GM11168 (cell line): ENCODE measurements around the gene PLD6.
"Not testable (repeated sequence)": the region's sequence is repeated elsewhere in the genome, so short reads cannot be mapped to it uniquely, and the experiment has no call there.

Experiments used
- in situ Hi-C: fragments of 300-500 bp; cut with MboI; formaldehyde crosslinking; loops from one replicate; pipeline ENCODE4 v1.12.0; 2022; ENCODE audit warnings: low sequenced_read_pairs; ENCODE audit not compliant: unreplicated experiment

The PLD6 gene

DNA sequence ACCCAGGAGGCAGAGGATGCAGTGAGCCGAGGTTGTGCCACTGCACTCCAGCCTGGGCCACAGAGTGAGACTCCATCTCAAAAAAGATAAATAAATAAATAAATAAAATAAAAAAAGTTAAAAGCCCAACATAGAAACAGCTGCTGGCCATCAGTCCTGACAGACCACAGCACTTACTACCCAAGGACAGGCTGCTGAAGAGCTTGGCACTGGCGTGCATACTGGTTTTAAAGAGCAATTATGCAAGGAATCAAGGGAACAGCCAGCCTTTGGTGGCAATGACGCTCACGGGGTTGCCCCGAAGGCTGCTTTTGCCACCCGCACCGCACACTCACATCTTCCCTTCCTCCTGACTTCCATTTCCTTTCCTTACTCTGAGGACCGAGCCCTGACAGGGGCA is 4.2 kb downstream of the PLD6 start:
- in situ Hi-C loops: no loop called here

DNA sequence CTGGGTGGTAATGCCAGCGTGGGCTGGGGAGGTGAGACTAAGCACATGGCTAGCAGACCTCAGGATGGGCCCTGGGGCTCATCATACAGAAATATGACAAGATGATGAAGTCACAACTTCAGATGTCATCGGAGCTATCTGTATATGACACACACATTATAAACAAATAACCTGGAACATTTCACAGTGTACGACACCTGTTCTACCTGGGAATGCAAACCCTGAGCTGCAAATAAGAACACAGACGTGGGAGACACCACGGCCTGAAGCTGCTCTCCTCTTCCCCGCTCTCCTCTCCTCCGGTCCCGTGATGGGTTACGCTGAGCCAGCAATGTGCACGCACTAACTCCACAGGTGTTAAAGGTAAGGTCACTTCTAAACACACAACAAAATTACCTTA is 4.9 kb downstream of the PLD6 start:
- in situ Hi-C loops: no loop called here

DNA sequence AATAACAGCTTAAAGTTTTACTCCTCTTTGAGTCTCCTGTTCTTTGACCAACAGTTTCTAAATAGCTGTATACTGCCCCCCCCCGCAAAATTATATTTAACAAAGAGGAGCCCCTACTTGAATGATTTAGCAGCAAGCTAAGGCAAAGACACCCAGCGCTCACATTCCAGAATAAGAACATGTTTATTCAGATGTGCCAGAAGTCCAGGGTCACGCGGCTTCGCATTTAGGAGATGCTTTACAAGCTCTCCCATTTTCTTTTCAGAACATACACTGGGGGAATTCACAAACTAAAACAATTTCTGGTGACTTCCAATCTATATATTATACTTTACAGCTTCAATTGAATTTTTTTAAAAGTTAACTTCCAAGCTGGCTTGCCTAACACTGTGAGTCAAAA is 5.3 kb downstream of the PLD6 start:
- in situ Hi-C loops: no loop called here

DNA sequence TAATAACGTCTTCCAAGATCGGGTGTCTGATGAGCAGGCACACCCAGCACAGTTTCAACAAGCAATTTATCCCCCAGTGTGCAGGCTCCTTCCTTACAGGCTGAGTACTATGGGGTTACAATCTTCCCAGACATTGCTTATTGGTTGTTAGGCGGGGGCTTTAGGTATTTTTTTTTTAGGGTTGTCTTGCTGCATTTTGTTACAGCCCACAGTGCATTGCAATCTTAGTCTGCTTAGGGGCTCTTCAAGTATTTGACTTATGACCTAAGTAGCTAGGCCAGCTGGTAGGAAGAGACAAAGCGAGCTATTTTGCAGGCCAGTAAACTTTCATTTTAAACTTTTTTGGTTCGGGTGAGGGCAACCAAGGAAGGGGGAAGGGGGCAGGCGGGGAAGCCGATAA is 5.8 kb downstream of the PLD6 start:
- in situ Hi-C loops: no loop called here

DNA sequence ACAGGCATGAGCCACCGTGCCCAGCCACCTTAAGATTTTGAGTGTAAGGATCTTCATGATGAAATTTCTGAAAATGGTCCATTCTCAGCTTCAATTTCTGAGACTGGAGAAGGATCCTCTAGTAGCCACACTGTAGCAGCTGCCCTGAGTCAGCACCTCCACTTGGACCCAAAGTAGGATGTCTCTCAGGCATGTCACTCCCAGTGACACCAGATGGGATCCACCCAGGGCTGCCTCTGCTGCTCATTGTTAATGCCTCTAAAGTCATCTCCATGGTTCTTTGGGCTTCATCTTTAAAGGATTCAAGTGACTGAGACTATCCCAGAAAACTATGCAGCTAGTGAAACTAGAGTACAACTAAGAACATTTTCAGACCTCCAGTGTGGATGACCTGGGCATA is 7.9 kb downstream of the PLD6 start:
- in situ Hi-C loops: no loop called here

DNA sequence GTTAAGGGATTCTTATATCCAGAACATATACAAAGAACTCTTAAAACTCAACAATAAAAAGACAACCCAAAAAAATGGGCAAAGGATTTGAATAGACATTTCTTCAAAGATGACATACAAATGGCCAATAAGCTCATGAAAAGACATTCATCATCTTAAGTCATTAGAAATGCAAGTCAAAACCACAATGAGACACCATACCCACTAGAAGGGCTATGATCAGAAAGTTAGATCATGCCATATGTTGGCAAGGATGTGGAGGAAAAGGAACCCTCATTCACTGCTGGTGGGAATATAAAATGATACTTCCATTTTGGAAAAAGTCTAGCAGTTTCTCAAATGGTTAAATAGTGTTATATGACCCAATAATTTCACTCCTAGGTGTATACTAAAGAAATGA is 9.4 kb downstream of the PLD6 start:
- in situ Hi-C loops: no loop called here

DNA sequence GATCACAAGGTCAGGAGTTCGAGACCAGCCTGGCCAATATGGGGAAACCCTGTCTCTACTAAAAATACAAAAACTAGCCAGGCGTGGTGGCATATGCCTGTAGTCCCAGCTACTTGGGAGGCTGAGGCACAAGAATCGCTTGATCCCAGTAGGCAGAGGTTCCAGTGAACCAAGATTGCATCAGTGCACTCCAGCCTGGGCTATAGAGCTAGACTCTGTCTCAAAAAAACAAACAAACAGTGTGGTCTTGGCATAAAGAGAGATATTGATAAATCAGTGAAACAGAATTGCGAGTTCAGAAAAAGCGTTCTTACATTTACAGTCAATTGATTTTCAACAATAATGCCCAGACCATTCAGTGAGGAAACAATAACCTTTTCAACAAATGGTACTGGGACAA is 10.7 kb downstream of the PLD6 start:
- in situ Hi-C loops: not testable (repeated sequence)

DNA sequence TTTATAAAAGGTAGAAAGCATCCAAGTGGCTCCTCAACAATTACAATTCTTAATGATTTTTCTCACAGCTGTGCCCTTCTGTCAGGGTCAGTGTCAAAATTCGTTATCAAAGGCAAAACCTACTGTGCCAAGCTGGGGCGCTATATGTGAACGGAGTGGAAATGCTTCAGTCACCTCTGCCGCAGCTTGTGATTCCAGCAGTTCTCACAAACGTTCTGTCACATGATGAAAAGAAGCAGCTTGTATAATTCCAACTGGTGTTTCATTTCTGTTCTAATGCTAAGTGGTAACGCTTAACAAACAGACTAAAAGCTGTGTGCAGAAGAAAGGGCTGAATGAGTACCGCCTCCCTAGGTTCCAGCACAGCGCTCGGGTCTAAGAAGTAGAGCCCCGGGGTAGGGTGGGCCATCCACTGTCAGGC is 14.2 kb downstream of the PLD6 start:
- in situ Hi-C loops: no loop called here

DNA sequence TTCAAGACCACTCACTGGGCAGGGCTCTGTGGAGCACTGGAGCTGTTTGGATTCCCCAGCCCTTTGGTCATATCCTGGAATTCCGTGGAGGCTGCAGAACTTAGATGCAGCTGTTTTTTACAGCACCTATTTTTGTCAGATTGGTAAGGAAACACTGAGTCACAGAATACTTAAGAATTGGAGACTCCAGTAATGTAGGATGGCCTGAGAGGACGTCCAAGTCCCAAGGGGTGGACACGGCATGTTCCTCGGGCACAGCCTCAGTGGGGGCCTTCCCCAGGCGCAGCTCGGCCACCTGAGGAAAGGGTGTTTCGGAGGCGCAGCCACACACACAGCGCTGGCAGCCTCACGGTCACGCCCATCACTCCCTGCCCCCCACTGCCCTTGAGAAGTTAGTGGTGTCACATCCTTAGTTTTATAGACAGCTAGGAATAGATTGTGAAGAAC is 14.8 kb downstream of the PLD6 start:
- in situ Hi-C loops: no loop called here

DNA sequence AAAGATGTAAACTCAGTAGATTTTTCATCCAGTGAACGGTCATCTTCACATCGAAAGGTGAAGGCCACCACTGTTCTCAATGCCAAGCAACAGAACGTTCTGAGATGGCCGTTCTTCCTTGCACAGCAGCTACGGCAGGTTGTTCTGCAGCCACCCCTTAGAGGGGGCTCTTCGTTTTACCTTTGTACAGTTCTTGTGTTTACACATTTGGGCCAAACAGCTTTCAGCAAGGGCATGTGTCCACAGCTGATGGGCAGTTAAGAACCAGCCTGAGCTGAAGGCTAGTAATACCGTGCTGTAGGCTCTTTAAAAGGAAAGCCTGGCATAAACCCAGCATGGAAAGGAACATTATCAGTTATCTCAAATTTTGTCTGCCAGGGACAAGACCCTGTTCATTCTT is 15.9 kb downstream of the PLD6 start:
- in situ Hi-C loops: no loop called here

DNA sequence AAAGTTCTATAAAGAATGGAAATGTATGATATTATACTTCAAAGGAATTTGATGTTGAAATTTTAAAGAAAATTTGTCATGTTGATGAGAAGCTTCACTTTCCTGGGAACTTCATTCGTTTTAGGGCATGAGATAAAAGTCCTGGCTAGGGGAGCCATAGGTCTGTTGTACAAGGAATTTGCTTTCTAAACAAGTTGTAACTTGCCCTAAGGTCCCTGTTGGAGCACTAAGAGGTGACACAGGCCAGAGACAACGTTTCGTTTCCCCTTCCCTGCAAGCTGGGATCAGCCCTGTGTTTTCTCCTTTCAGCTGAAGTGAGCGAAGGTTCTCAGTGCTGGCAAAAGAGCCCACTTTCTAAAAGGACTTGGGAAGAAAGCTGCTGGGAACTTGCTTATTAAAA is 16.6 kb downstream of the PLD6 start:
- in situ Hi-C loops: no loop called here

DNA sequence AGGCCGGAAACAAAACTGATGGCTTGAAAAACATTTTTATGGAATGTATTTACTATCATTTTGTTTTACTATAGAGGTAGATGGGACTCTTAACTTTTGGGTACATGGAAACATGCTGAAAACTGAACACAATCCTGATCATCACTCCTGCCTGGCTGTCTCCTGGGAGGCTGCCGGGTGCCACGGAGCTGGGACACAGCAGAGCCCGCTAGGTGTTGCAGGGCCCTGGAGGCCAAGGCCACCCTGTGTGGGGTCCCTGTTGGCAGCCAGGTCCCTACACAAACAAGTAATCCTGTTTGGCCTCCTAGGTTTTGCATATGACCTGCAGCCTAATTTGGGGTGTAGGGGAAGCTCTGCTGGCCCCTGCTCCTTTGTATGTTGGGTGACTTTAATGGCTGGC is 17.5 kb downstream of the PLD6 start:
- in situ Hi-C loops: no loop called here

DNA sequence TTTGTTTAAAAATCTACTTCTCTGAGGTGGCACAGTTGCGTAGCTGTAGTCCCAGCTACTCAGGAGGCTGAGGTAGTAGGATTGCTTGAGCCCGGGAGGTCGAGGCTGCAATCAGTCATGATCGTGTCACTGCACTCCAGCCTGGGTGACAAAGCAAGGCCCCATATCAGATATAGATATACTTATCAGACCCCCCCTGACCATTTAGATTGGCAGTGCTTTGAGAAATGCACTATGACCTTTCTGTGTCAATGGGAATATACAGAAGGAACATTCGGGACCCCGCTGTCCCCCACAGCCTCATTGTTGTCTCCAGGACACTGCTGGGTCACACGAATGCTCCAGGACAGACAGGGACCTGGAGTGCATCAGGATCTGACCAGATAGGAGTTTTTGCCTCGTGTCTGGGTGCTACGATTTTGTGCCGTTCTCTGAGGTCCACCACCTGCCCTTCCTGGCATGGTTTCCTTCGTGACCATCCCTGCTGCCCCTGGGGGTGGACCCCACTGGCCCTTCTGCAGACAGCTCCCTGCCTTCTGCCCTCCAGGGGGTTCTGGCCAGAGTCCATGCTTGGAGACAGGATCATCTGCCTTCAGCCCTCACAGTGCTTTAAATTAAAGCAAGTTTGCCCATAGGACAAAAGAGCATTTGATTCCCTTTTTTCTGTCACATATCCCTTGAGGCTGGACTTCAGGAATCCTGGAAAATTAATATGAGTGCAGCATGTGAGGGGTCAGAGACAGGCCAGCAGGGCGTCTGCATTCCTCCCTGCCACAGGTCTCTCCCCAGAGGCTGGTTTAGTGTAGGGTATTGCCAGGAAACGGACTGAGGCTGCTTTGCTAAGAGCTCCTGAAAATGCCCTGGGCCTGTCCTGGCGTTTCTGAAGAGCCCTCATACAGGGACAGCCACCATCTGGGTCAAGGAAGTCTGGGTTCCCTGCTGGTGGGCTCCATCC is 19.3 kb downstream of the PLD6 start:
- in situ Hi-C loops: no loop called here

DNA sequence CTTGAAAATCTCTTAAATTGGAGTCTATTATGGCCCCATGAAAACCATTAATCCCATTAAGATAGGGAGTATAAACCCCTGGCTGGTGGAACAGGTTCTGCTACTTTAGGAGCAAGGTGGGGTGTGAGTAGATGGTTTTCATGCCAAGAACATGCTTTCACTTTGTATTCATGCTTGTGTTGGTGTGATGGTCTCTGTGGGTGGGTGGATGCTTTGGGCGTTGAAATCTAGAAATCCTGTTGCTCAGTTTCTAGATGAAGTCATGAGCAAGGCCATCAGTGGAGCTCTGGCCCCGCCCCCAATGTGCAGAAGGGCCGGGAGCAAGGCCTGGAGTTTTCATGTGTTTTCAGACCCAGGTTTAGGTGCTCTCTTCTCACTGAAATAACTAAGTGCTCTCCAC is 20.1 kb downstream of the PLD6 start:
- in situ Hi-C loops: no loop called here

DNA sequence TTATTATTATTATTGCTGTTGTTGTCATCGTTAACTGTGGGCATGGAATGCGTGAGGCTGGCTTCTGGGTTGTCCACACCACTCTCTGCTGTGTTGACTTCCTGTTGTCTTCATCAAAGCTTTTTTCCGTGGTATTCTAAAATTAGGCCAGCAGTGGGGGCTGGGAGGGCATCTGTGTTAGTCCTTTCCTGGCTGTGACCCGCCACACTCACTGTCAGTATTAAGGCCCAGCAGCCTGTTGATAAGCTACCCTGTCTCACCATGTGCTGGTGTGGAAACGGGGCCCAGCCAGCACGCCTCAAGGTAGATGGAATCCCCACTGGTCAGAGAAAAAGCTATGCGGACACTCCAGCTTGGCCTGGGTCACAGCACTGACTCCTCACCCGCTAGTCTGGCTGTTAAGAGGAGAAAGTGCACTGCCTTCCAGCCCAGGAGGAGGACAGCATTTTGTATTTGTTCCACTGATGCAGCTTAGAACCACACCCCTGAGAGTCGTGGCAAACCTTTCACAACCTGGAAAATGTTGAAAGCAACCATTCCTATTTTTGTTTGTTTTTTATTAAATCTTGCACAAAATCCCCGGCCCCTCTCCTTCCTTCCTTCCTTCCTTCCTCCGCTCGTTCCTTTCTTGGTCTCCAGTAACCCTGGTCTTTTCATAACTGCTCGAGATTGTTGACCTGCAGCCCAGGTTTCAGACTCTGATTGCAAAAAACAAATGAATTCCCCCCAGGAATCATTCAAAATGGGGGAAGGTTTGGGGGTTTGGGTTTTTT is 21.0 kb downstream of the PLD6 start:
- in situ Hi-C loops: not testable (repeated sequence)

DNA sequence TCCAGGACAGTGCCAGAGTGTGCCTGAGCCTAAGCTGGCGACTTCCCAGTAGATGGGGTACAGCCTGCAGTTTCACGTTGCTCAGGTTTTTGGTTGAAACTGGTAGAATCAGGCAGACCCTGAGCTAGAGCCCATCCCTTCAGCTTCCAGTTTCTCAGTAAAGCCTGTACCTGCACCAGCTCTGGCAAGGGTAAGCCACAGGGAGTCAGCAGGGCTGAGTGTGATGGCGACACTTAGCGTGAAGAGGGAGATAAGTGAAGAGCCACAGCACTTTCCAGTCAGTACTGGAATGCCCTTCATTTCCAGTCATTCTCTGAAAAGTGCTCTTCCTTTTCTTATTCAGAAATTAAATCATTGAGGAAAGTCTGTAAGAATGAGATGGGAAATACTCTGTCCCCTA is 22.4 kb downstream of the PLD6 start:
- in situ Hi-C loops: no loop called here

DNA sequence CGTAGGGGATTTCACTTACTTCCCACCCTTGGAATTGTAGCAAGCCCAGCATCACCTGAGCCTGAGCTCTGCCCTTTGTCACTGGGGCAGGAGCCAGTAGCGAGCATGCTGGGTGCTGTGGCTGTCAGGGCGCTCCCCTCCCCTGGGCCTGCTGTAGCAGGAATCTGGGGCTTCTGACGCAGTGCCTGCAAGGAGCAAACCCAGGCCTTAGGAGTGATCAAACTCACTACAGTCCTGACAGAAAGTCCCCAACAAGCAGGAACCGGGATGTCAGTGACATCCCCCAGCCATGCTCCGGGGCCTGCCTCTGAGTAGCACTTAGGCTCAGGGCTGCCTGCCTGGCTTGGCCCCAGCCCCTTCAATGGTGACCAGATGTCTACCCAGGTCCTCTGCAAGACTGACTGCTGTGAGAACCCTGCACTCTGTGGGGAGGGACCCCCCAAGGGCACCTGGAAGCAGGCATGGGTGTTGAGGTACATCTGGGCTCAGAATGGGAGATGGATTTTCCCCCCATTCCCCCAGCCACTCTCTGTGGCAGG is 23.5 kb downstream of the PLD6 start:
- in situ Hi-C loops: no loop called here

DNA sequence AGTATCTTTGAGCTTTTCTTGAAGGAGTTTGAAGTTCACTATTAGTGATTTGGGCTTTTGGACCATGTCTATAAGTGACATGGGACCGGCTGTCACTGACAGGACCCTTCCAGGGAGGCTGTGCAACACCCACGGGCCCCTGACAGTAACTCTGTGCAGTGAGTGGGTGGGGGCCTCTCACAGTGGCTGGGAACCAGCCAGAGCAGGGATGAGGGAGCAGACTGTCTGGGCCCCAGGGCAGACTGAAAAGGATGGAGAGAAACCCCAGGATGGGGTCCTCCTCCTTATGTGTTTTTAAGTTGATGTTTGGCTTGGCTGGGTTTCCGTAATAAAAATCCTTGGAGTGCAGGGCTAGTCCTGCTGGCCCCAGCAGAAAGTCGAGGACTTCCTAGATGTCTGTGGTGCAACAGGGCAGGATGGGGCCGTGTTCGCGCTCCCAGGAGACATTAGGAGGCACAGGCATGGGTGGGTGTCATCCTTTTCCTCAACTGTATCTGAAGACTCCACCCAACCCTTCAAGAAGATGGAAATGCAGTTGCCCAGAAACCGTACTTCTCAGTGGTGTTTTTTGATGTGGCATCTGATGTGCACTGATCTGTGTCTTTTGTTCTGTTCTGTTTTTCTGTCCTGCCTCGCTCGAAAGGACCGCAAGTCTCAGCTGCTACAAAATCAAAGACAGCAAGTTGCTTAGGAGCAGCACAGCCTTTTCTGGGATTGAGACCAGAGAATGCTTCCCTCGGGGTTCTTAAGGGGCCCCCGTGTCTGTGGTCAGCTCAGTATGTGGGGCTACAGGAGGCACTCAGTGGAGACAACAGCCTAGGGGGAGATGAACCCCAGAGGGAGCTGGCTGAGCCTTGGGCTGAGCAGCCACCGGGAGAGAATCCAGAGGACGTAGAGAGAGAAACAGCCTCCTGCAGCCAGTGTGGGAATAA is 24.2 kb downstream of the PLD6 start:
- in situ Hi-C loops: no loop called here

DNA sequence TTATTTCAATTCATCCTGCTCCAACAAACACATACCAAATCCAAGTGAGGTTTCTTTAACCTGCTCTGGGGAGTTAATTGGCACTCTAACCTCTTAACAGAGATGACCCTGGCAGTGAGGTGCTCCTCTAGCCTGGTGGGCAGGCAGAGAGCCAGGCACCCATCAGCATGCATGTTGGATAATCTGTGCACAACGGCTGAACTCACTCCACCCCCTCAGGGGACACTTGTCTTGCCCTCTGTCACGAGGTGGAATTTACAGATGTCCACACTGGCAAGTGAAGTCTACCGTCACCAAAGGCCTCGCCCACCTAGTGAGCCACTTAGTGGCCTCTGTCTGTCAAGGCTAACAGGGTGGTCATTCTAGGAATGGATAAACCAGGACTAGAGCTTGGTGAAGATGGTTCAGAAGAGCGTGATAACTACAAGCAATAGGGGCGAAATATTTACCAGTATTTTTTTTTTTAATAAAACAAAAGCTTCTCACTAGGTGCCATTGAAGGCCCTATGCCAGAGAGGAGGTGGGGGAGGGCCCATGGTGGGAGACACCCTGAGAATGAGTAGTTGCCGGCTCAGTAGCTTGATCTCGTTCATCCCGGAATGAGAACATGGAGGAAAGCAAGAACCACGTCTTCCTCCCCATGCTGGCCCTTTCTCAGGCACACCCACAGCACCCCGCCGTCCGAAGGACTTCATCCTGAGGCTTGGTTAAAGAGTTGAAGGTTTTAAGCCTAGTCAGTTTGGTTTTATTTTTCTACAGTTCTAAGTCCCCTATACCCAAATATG is 25.2 kb downstream of the PLD6 start:
- in situ Hi-C loops: no loop called here
